ENCODE results near the gene TRPC3.

Gene TRPC3

DNA sequence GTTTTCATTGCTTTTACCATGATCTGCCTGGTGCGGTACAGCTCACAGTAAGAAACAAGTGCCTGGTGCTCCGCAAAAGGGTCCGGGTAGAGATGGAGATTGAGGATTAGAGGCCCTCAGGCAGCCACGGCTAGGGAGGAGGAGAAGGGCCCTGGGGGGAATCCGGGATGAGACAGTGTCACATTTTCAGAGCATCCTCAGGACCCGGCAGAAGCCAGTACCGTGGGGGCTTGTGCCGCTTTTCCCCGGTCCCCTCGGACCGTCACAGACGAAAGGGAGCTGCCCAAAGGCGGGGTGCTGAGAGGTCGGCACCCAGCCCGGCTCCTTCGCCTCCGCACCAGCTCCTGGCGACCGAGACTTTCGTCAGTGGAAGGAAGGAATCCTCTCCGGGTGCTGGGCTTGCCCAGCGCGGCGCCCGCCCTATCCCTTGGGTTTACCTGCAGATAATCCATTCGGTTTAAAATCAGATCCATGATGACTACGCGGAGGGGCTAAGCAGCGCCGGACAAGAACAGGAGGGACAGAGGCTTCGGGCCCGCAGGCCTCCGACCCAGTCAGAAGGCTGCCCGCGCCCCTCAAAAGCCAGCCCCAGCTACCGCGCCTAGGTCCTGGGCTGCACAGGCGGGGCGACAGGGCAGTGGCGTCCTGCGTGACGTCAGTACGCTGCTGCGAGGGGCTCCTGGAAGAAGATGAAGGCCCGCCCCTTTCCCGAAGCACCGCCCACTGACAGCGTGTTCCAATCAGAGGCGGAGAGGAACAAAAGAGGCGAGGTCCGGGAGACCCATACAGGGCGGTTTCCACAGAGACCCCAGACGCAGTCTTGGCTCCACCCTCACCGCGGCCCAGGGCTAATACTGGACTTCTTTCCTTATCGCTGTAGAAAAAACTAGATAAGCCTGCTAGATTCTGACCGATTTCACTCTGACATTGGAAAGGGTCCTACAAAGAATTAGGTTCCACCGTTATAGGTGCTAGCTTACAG lies 81.7 kb downstream of the TRPC3 start, which contains the start of gene BBS7:
TSS of gene BBS7 (minus strand) at position 634 of the 982 bp plus-strand sequence. CDS start at position 473, 161 bp downstream.
- DNase-seq: peak; percentile 96

DNA sequence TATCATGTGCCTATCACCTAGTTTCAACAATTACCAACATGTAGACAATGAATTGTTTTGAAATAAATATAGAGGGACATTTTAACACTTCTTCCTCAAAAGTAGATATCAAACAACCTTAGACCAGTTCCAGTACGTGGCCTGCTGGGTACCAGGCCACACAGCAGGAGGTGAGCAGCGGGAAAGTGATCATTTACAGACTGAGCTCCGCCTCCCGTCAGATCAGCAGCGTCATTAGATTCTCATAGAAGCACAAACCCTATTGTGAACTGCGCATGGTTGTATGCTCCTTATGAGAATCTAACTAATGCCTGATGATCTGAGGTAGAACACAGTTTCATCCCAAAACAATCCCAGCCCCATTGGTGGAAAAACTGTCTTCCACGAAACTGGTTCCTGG lies 88.1 kb downstream of the TRPC3 start:
- no peak for DNase-seq

DNA sequence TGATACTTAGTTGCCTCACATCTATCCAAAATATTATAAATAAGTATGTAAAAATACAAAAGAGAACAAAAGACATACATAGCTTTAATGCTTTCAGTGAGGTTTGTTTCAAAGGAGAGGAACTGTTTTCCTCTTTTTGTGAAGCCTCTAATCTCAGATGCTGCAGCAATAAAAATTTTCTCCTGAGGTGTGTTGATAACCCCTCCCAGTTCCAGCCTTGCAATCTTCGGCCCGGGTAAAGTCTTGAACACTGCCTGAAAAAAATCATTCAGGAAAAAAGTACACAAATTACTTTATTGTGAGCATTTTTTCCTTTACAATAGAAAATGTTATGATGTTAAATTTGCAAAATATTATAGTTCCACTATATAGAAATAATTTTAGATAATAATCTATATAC lies 90.4 kb downstream of the TRPC3 start:
- DNase-seq: no peak

DNA sequence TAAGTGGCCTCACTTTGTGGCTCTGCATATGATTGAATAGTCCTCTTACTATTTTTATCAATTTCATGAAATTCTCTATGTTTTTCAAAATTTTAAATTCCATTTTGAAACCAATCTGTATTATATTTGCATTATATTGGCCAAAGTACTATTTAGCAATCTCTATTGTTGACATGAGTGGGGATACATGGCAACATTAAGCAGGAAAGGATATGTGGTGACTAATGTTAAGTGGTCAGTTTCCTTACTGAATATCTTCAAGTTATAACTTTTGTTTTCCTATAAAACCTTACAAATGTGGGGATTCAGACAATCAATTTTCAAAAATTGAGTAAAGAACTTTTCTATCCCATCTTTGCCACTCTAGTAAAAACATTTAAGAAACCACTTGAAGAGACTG lies 91.7 kb downstream of the TRPC3 start:
- DNase-seq: no peak

DNA sequence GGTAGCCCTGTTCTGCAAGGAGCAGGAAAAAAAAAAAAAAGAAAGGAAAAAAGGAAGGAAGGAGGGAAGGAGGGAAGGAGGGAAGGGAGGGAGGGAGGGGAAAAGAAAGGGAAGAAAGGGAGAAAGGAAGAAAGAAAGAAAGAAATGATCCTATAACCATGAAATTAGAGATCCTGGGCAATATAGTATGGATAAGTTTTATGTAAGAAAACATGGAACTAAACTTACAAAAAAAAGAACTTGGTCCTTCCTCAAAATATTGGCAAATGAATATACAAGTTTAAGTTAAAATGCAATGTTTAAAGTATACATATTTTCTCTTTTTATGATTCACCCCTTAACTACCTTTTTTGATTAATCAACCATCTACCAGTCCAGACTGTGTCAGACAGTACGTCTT lies 100.5 kb downstream of the TRPC3 start:
- DNase-seq: no peak

DNA sequence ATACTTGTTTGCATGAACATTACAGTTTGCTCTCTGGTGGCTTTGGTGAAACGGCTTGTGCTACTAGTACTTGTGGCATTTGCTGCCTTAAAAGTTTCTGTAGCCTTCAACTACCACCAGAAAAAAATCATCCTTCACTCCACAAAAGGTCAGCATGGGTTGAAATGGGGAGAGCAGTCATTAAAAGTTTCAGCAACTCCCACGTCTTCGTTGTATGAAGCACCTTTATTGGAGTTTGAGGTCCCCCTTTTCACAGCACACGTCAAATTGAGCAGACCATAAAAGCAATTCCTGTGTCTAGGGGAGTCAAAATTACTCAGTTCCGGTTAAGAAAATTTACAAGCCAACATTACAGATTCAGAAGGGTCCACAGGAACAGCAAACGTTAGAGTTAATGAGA lies 105.2 kb downstream of the TRPC3 start:
- no peak for DNase-seq

DNA sequence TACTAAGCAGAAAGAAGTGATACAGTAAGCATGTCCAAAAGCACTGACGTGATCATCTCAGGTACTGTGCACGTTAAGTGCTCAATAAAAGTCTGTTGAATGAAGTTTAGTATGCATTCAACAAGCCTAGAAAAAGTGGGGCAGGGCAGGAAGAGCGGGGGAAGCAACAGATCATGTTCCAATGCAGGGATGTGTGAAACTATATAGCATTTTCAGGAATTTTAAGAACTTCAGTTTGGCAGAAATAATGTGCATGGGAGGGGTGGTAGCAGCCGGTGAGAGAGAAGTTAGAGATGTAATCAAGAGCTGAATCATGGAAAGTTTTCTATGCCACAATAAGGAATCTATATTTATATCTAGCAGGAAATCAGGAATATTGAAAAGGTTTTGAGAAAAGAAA lies 109.0 kb downstream of the TRPC3 start:
- DNase-seq: no peak

DNA sequence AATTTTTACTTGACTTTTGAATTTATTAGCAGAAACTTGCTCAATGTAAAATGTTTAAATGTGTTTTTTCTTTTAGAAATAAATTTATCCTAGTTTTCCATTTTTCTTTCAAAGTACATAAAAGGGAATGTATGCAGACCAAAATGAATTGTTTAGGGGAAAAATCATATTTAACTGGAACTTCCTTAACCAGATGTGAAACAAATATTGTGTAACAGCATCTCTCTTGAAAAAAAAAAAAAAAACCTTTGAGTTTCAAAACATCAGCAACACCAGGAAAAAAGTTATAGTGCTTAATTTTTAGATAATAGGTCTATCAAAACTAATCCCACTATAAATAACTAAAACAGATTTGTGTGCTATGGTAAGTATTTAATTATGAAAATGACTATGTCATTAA lies 113.7 kb downstream of the TRPC3 start:
- no peak for DNase-seq

DNA sequence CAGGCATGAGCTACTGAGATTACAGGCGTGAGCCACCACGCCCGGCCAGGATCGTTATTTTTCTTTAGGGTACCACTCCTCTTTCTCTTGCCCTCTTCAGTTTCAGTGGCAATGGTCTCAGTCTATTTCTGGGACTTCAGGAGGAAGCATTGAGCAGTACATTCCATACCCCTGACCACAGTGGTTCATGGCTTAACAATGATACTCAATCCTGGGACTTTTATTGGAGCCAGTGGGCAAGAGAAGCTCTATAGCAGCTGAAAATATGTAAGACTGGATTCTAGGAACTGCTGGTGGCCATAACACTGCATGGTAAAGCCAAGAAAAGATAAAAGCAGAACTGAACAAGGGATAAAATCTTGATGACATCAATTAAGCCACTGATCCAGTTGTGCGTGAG lies 122.3 kb downstream of the TRPC3 start:
- DNase-seq: no peak

All from CD4-positive, alpha-beta T cell treated with Interleukin-15 for 1 hour (primary cell).